ENCODE measurements around the gene WDFY2. TPM values are rescaled to one million over a fixed set of nuclear protein-coding genes. Genes with fewer than 3 reads are reported as not detected.

The WDFY2 gene
- total and polyA plus RNA-seq, 2 of the 8 experiments (the other 6 are each of a cell fraction or from before 2014, with no cell fraction given), result 13.9 to 29.0 TPM

- H4K20me1 ChIP-seq (replicated peaks in 1 of 2; ENCODE audit: control insufficient read depth in 1 of 2, insufficient read depth in 2 of 2, low read length in 2 of 2), result peaks cover 0 to 3% of the 10 kb centered on the region in 2 experiments
- no peak overlapping the region for H3K56ac ChIP-seq (replicated peaks; ENCODE audit: insufficient read length, low read depth, low read length)
- no peak overlapping the region for H4K91ac ChIP-seq (replicated peaks; ENCODE audit: insufficient read length, low read length)
- no peaks in the 10 kb centered on the region for H3K9me3 ChIP-seq (ENCODE audit: insufficient read depth in 2 of 2, low read depth in 1 of 2, low read length in 1 of 2)
- no peaks in the 10 kb centered on the region for H3K79me2 ChIP-seq (ENCODE audit: control insufficient read depth in 1 of 2, insufficient read depth in 2 of 2, low read length in 2 of 2)
- DNase-seq (ENCODE audit: low read depth in 1 of 2, low spot score in 2 of 2) (no peak), FAIRE-seq (peak; percentile 19)
- H3K79me1 ChIP-seq (ENCODE audit: low read depth, low read length), result no peaks in the 10 kb centered on the region
- no peak overlapping the region for H3K4me3 ChIP-seq (ENCODE audit: extremely low read depth in 1 of 4, insufficient read depth in 2 of 4, low read depth in 3 of 4, low read length in 4 of 4)
- CTCF ChIA-PET (ENCODE audit: partially characterized antibody), result interaction anchor here (0.8 to 4.3 kb wide), 16 partner anchors 9 to 617 kb away, joined by 3 to 38 read pairs (median 4); no protein-coding TSS in a partner anchor
- no peak overlapping the region for H3K4ac ChIP-seq (replicated peaks; ENCODE audit: insufficient read length, low read depth, low read length)
- no peak overlapping the region for H2AK5ac ChIP-seq (ENCODE audit: low read depth, low read length)
- no peak overlapping the region for H2AFZ ChIP-seq (ENCODE audit: low read length)
- H3K27ac ChIP-seq (ENCODE audit: low read depth, low read length), result no peak overlapping the region
- H3K4me1 ChIP-seq (replicated peaks in 1 of 4; ENCODE audit: control insufficient read depth in 3 of 4, insufficient read depth in 4 of 4, low read length in 3 of 4), result peaks cover 7 to 12% (median 9%) of the 10 kb centered on the region in 4 experiments
- no peak overlapping the region for H2BK120ac ChIP-seq (replicated peaks; ENCODE audit: low read depth, low read length)
- H2BK12ac ChIP-seq (ENCODE audit: low read depth, low read length), result no peak overlapping the region
- no peak overlapping the region for H4K5ac ChIP-seq (ENCODE audit: insufficient read length, low read depth, low read length)
- no peak overlapping the region for H3K9ac ChIP-seq (replicated peaks in 1 of 4; ENCODE audit: extremely low read depth in 1 of 4, low read depth in 3 of 4, low read length in 3 of 4)
- H3K4me2 ChIP-seq (ENCODE audit: insufficient read depth in 1 of 2, low read depth in 2 of 2, low read length in 2 of 2), result no peak overlapping the region
- 72% methylated on average over 8 of the region's 8 CpGs; no CpG with 5 or more reads in 1 of the 2 experiments for WGBS, 2 experiments (ENCODE audit: extremely low coverage in 1 of 2, insufficient coverage in 1 of 2, insufficient read length in 1 of 2, insufficient replicate concordance in 2 of 2, low coverage in 1 of 2, low lambda C conversion rate in 2 of 2, missing lambda C conversion rate in 1 of 2)
- peaks cover 0 to 6% (median 0%) of the 10 kb centered on the region in 4 experiments; a peak in 1 of 8 replicates for H3K36me3 ChIP-seq (ENCODE audit: control insufficient read depth in 2 of 4, insufficient read depth in 4 of 4, low read length in 3 of 4)
- H3K23me2 ChIP-seq (ENCODE audit: low read depth, low read length), result no peaks in the 10 kb centered on the region
- H4K8ac ChIP-seq (ENCODE audit: extremely low read depth, insufficient read depth, low read length), result no peak overlapping the region
- H2BK5ac ChIP-seq (ENCODE audit: low read depth, low read length), result no peak overlapping the region
- H3K14ac ChIP-seq (ENCODE audit: insufficient read length), result no peak overlapping the region
- no peak overlapping the region for H3K18ac ChIP-seq (ENCODE audit: extremely low read depth, low read length)
- no peak overlapping the region for H2BK20ac ChIP-seq (ENCODE audit: low read length)
- TF ChIP-seq RAD21 (IDR thresholded peaks at IDR 0.05 in 1 of 2, conservative IDR thresholded peaks at IDR 0.05 in 1 of 2; ENCODE audit: low read depth in 2 of 2, low read length in 2 of 2), result peak; percentile 75 to 77
- TF ChIP-seq POLR2AphosphoS5 (IDR thresholded peaks at IDR 0.05; ENCODE audit: low read depth, low read length), result no peak
- peak in 2 of 3 experiments; percentile 66 to 84; a peak in 3 of 4 replicates for TF ChIP-seq CTCF (IDR thresholded peaks at IDR 0.05; ENCODE audit: control extremely low read depth in 1 of 3, insufficient read depth in 1 of 3, low read depth in 1 of 3, low read length in 3 of 3)
- no peak overlapping the region for H2BK15ac ChIP-seq (ENCODE audit: low read length)
- H3K23ac ChIP-seq (ENCODE audit: insufficient read length), result no peak overlapping the region
- H3K27me3 ChIP-seq (replicated peaks in 1 of 4; ENCODE audit: control insufficient read depth in 3 of 4, extremely low read depth in 1 of 4, insufficient read depth in 3 of 4, low read length in 3 of 4), result no peaks in the 10 kb centered on the region
- POLR2A ChIA-PET (ENCODE audit: partially characterized antibody), result interaction anchor here (0.9 to 2.5 kb wide), 5 partner anchors 10 to 314 kb away, joined by 3 to 11 read pairs (median 3); partner anchors contain the start of gene INTS6
Measured at GRCh38 chr13:51767100-51767499, 182.8 kb downstream of the WDFY2 start.

All from H1 (cell line).